Lower lobe of right lung (tissue), 2 donors: Measurements from ENCODE around the gene MRPS18A. TPM values are rescaled to one million over a fixed set of nuclear protein-coding genes. Genes with fewer than 3 reads are reported as not detected.

ENCODE experiments used
- ATAC-seq, 2 donors: fragments of 200-7000 bp; cut with Tn5 transposase; one replicate each; pipeline ENCODE4 v1.9.1; 2020 to 2022; ENCODE audit warnings: mild to moderate bottlenecking in 2 of 2, moderate library complexity in 2 of 2
- DNase-seq: peaks from one replicate; pipeline ENCODE4 v3.0.0-alpha.2; 2020
- H3K27ac ChIP-seq: fragments of 200-600 bp; one replicate; pipeline ENCODE4 v1.8.0; 2022
- H3K27me3 ChIP-seq: fragments of 200-600 bp; one replicate; pipeline ENCODE4 v1.8.0; 2022; ENCODE audit warnings: low read depth
- H3K36me3 ChIP-seq: fragments of 200-600 bp; one replicate; pipeline ENCODE4 v1.8.0; 2022; ENCODE audit warnings: mild to moderate bottlenecking
- H3K4me1 ChIP-seq: fragments of 200-600 bp; one replicate; pipeline ENCODE4 v1.8.0; 2022
- H3K4me3 ChIP-seq: fragments of 200-600 bp; one replicate; pipeline ENCODE4 v1.8.0; 2022; ENCODE audit warnings: mild to moderate bottlenecking
- H3K9me3 ChIP-seq: fragments of 200-600 bp; one replicate; pipeline ENCODE4 v1.8.0; 2022
- intact Hi-C: fragments of 100-400 bp; cut with DNase I; formaldehyde crosslinking; loops from one replicate; pipeline ENCODE4 v1.11.0; 2022
- total RNA-seq: library from RNA; stranded (reverse); fragmentation: NEBNext Ultra II Directional; extraction: Animal tissue kit (Norgen Biotek cat#: 25700); gene quantifications from one replicate; pipeline ENCODE4 v1.2.1, GENCODE V29; 2021
- TF ChIP-seq, protein P1 (sequence below): fragments of 200-600 bp; IDR thresholded peaks from one replicate; pipeline ENCODE4 v1.8.0; 2022; ENCODE audit warnings: antibody characterized with exemption, mild to moderate bottlenecking
- donor health status: DM: no; HTN: yes; CAD: no; lungs with severe emphysema.

The MRPS18A gene
- total RNA-seq, 1 donor from 2014 or later, result 30.2 TPM

DNA sequence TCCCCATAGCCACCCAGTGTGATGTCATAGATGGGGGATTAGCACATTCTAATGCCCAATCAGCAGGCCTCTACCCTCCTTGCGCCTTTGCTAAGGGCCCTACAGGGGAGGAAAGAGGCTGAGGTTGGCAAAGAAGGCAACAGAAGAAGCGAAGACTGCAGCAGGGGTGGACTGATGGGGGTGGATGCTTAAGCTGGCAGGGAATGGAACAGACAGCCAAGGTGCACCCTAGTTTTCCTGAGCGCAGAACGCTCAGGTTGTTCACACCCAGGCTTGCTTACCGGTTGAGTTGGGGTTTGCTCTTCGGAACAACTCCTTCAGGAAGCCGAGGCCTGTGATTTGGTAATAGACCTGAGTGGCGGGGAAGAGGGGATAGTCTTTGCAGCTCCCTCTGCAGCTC lies 12.7 kb downstream of the MRPS18A start:
- Histone ChIP-seq H3K27ac (no peak overlapping the region), H3K27me3 (no peaks in the 10 kb centered on the region), H3K9me3 (no peaks in the 10 kb centered on the region), H3K4me1 (peaks cover 23% of the 10 kb centered on the region), H3K4me3 (no peak overlapping the region), H3K36me3 (peaks cover 97% of the 10 kb centered on the region)
- intact Hi-C loops, result no loop called here
- TF ChIP-seq, protein P1, sequence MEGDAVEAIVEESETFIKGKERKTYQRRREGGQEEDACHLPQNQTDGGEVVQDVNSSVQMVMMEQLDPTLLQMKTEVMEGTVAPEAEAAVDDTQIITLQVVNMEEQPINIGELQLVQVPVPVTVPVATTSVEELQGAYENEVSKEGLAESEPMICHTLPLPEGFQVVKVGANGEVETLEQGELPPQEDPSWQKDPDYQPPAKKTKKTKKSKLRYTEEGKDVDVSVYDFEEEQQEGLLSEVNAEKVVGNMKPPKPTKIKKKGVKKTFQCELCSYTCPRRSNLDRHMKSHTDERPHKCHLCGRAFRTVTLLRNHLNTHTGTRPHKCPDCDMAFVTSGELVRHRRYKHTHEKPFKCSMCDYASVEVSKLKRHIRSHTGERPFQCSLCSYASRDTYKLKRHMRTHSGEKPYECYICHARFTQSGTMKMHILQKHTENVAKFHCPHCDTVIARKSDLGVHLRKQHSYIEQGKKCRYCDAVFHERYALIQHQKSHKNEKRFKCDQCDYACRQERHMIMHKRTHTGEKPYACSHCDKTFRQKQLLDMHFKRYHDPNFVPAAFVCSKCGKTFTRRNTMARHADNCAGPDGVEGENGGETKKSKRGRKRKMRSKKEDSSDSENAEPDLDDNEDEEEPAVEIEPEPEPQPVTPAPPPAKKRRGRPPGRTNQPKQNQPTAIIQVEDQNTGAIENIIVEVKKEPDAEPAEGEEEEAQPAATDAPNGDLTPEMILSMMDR, result no peak
- DNase-seq (no peak), ATAC-seq (no peak)

DNA sequence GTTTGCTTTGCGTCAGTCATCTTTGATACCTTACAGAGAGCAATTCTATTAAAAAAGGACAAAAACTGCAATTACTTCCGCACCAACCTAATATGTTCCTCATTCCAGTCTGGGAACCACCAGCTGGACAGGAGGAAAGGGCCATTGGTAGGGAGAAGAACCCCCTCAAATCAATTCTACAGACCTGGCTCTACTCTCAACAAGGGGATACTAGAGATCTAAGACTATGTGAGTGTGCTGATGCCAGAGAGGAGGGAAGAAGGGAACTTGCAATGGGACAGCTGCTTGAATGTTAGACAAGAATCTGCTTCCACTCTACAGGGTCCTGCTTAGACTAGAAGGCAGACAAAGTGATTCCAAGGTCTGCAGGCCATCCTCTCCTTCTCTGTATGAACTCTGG lies 13.3 kb downstream of the MRPS18A start:
- TF ChIP-seq, protein P1, result no peak
- Histone ChIP-seq H3K4me3 (no peak overlapping the region), H3K4me1 (peaks cover 29% of the 10 kb centered on the region), H3K9me3 (no peaks in the 10 kb centered on the region), H3K27ac (peak overlapping the region; percentile 61), H3K36me3 (peaks cover 90% of the 10 kb centered on the region), H3K27me3 (no peaks in the 10 kb centered on the region)
- ATAC-seq (no peak), DNase-seq (no peak)
- intact Hi-C loops, result no loop called here

- Histone ChIP-seq H3K36me3 (peaks cover 83% of the 10 kb centered on the region), H3K4me3 (no peak overlapping the region), H3K27me3 (no peaks in the 10 kb centered on the region), H3K27ac (peak overlapping the region; percentile 61), H3K4me1 (peaks cover 36% of the 10 kb centered on the region), H3K9me3 (no peaks in the 10 kb centered on the region)
- TF ChIP-seq, protein P1, result no peak
- DNase-seq, result no peak
- peak in 1 of 2 donors; percentile 3 for ATAC-seq
- intact Hi-C loops, result no loop called here
These were observed 14.0 kb downstream of the MRPS18A start for GRCh38 chr6:43673444-43674084.

DNA sequence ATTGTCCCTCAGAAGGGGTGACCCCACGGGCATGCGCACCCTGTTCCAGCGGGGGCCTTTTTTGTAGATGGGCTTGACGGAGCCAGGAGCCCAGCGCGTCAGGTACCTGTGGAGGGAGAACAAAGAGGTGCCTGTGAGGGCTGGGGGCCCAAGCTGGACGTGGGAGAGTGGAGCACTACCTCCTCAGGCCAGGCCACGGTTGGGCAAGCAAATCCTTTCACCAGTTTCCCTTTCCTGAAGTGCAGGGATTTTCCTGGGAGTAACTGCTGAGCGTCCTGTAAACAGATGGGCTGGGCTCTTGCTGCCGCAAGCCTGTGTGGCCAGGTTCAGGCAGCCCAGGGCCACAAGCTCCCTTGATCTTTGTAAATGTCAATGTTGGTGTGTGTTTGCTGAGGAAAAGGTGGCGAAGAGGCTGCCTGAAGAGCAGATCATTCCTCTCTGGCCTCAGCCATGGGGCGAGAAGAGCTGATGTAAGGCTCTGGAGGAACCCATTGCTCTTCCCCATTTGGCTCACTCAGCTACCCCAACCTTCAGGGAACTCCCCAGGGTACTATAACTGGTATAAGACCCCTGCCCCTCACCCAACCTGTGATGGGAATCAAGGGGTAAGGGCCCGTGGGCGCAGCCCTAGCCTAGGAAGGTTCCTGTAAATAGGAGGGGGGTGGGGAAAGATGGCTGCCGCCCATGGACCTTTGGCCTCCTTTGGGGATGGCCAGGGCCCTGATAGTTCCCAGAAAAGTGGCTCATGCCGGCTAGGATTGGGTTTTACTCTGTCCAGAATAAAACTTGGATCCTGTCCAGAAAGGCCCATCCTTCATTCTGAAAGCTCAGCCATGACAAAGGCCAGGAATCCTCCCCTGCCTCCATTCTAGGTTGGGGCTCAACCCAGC lies 15.5 kb downstream of the MRPS18A start:
- H3K4me1 ChIP-seq, result peaks cover 52% of the 10 kb centered on the region
- ATAC-seq, result no peak
- DNase-seq, result no peak
- no peaks in the 10 kb centered on the region for H3K9me3 ChIP-seq
- TF ChIP-seq, protein P1, result no peak
- intact Hi-C loops, result no loop called here
- no peaks in the 10 kb centered on the region for H3K27me3 ChIP-seq
- peak overlapping the region; percentile 43 for H3K27ac ChIP-seq
- H3K4me3 ChIP-seq, result no peak overlapping the region
- peaks cover 68% of the 10 kb centered on the region for H3K36me3 ChIP-seq

- no peak overlapping the region for H3K4me3 ChIP-seq
- no peaks in the 10 kb centered on the region for H3K9me3 ChIP-seq
- peak overlapping the region; percentile 43 for H3K27ac ChIP-seq
- intact Hi-C loops, result no loop called here
- peaks cover 53% of the 10 kb centered on the region for H3K4me1 ChIP-seq
- no peaks in the 10 kb centered on the region for H3K27me3 ChIP-seq
- TF ChIP-seq, protein P1, result no peak
- ATAC-seq, result no peak
- DNase-seq, result no peak
- peaks cover 60% of the 10 kb centered on the region for H3K36me3 ChIP-seq
These were observed 16.4 kb downstream of the MRPS18A start for GRCh38 chr6:43671011-43671800.
